DMS153 treated with DMSO at 0.1 percent for 48 hours (cell line): Measurements from ENCODE around the gene DUSP9.
"Not testable (repeated sequence)": the region's sequence is repeated elsewhere in the genome, so short reads cannot be mapped to it uniquely, and the experiment has no call there.

Experiments used
- DNase-seq: peaks from one replicate; lab custom pipeline; 2025; ENCODE audit not compliant: unreplicated experiment; lab: John Stamatoyannopoulos, UW

The DUSP9 gene

DNA sequence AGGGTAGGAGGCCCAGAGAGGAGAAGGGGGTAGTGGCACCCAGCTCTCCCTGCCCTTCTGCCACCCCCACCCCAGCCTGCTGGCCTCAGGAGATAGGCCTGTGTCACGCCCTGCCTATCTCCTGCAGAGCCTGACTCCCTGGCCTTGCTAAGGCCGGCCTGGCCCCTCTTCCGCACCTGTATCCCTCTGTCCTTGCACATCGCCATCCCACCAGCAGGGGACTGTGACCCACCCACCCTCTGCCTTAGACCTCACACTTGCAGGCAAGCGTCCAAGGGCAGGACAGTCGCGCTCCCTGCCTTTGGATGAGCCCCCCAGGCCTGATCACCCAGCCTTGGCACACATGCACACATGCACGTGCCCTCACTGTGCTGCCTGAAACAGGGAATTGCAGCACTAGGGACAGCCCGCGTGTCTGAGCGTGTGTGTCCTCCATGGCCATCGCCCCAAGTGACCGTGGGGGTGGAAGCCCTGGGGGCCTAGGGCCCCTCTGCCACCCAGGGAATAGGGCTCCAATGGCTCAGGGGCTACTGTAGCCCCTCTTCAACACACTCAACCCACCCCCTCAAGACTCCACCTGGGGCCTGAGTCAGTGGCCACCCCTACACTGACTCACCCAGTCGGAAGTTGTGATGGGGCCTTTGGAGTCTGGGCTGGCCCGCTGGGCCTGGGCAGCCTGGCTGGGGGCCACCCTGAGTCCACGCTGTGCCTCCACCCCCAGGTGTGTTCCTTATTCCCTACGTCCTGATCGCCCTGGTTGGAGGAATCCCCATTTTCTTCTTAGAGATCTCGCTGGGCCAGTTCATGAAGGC lies 42.9 kb downstream of the DUSP9 start:
- DNase-seq, result no peak

DNA sequence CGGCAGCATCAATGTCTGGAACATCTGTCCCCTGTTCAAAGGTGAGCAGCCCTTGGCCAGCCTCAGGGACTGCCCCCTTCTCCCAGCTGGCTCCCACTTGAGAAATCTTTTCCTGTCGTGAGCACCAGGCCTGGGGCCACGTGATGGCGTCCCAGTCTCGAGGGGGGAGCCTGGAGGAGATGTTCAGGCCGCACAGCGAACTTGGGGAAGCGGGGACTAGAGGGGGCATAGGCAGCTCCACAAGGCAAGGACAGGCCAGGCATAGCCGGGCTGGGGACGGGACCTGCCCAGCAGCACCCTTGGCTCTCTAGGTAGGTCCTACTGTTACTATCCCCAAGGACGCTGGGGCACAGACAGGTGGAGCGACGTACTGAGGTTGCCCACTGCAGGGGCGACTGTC lies 43.5 kb downstream of the DUSP9 start:
- no peak for DNase-seq

DNA sequence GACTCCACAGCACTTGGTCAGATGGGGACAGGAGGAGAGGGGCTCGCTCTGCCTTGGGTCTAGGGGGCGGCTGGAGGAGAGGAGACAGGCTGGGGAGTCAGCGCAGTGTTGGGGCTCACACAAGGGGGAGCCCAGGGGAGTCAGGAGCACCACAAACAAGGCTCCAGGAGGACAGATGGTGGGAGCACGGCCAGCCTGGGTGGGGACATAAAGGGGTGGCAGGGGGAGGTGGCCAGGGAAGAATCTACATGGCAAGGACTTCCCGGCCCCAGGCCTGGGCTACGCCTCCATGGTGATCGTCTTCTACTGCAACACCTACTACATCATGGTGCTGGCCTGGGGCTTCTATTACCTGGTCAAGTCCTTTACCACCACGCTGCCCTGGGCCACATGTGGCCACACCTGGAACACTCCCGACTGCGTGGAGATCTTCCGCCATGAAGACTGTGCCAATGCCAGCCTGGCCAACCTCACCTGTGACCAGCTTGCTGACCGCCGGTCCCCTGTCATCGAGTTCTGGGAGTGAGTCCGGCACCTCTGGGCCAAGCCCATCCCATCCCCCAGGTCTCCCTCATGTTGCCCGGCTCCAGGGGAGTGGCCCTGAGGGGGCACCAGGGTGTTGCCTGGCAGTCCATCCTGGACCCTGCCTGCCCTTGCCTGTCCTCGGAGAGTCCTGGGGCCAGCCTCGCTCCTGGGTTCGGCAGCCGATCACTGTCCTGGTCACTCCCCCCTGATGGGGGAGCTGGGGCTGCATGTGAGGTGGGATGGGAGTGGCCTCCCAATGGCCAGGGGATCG lies 44.2 kb downstream of the DUSP9 start:
- not testable (repeated sequence) for DNase-seq

DNA sequence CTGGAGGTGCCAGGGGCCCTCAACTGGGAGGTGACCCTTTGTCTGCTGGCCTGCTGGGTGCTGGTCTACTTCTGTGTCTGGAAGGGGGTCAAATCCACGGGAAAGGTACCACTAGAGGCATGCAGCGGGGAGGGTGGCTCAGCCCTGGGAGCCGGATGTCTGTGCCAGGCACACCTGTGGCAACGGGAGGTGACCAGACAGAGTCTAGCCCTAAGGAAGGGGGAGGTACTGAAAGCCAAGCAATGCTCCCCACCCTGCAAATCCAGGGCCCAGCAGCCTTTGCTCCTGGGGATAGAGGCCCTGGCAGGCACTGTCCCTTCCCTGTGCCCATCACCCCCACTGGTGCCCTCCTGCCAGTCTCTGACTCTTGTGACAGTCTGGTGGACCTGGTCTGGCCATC lies 45.0 kb downstream of the DUSP9 start:
- DNase-seq, result no peak

DNA sequence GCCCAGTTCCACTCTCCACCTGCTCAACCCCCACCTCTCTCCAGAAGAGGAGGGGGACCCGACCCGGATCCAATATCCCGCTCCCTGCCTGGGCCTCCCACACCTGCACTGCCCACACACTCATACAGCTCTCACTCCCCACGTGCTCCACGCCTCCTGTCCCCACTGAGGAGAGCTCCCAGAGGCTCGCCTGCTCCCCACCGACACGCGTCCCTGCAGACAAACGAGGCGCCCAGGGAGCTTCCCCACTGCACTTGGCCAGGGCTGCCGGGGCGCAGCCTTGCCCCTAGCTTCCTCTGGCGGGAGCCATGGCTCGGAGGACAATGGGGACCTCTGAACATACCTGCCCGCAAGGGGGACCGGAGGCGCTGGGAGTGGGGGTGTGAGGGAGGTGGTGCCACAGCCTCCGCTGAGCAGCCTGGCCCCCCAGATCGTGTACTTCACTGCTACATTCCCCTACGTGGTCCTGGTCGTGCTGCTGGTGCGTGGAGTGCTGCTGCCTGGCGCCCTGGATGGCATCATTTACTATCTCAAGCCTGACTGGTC lies 45.7 kb downstream of the DUSP9 start:
- no peak for DNase-seq

DNA sequence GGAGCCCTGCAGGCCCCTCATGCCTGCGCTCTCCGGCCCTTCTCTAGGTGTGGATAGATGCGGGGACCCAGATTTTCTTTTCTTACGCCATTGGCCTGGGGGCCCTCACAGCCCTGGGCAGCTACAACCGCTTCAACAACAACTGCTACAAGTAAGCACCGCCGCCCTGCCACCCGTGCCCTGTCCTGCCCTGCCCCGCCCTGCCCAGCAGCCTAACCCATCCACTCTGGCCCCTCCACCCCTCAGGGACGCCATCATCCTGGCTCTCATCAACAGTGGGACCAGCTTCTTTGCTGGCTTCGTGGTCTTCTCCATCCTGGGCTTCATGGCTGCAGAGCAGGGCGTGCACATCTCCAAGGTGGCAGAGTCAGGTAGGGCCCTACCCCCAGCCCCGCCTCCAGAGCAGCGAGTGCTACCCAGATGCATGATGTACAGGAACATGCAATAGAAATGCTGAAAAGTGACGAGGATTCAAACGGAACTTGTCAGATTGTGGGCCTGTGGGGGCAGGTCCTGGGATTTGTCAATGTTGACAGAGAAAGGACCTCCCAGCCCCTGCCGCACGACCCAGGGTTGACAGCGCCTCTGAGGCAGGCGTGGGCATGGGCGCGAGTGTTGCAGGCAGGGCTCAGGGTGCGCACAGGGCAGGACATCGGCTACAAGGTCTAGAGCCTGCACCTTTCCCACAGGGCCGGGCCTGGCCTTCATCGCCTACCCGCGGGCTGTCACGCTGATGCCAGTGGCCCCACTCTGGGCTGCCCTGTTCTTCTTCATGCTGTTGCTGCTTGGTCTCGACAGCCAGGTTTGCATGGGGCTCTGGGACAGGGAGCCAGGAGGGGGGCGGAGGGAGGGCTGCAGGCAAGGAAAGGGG lies 46.4 kb downstream of the DUSP9 start:
- no peak for DNase-seq

DNA sequence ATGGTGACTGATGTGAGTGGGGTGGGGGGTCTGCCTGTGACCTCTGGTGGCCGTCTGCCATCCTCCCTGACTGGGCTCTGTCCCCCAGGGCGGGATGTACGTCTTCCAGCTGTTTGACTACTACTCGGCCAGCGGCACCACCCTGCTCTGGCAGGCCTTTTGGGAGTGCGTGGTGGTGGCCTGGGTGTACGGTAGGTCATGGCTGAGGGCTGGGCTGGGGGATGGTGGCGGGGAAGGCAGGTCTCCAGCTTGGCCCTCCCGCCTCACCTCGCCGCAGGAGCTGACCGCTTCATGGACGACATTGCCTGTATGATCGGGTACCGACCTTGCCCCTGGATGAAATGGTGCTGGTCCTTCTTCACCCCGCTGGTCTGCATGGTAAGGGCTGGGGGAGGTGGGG lies 47.3 kb downstream of the DUSP9 start:
- not testable (repeated sequence) for DNase-seq

DNA sequence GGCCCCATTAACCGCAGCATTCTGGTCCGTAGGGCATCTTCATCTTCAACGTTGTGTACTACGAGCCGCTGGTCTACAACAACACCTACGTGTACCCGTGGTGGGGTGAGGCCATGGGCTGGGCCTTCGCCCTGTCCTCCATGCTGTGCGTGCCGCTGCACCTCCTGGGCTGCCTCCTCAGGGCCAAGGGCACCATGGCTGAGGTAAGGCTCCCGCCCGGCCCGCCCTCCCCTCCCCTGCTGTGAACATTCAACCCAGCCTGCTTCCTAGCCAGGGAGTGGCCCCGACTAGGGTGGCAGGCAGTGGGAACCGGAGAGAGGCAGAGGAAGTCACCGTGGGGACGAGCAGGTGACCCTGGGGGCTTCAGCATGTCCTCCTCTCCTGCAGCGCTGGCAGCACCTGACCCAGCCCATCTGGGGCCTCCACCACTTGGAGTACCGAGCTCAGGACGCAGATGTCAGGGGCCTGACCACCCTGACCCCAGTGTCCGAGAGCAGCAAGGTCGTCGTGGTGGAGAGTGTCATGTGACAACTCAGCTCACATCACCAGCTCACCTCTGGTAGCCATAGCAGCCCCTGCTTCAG lies 47.8 kb downstream of the DUSP9 start:
- no peak for DNase-seq

DNA sequence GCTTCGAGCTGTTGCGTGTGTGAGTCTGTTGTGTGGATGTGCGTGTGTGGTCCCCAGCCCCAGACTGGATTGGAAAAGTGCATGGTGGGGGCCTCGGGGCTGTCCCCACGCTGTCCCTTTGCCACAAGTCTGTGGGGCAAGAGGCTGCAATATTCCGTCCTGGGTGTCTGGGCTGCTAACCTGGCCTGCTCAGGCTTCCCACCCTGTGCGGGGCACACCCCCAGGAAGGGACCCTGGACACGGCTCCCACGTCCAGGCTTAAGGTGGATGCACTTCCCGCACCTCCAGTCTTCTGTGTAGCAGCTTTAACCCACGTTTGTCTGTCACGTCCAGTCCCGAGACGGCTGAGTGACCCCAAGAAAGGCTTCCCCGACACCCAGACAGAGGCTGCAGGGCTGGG lies 49.1 kb downstream of the DUSP9 start:
- no peak for DNase-seq

DNA sequence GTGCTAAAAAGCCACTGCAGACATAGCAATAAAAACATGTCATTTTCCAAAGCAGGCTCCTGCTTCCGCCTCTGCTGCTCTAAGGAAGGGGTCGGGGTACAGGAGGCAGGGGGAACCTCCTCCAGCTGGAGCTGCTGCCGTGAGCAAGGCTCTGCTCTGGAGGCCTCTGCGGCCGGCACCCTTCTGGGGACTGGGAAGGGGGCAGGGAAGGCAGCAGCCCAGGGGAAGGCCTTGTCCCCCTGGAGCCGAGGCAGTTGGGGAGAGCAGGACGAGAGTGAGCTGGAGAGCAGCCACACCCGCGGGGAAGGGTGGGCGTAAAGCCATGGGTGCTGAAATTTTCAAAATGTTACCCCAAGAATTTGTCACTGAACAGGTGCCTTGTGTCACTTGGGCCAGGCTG lies 49.5 kb downstream of the DUSP9 start:
- not testable (repeated sequence) for DNase-seq

DNA sequence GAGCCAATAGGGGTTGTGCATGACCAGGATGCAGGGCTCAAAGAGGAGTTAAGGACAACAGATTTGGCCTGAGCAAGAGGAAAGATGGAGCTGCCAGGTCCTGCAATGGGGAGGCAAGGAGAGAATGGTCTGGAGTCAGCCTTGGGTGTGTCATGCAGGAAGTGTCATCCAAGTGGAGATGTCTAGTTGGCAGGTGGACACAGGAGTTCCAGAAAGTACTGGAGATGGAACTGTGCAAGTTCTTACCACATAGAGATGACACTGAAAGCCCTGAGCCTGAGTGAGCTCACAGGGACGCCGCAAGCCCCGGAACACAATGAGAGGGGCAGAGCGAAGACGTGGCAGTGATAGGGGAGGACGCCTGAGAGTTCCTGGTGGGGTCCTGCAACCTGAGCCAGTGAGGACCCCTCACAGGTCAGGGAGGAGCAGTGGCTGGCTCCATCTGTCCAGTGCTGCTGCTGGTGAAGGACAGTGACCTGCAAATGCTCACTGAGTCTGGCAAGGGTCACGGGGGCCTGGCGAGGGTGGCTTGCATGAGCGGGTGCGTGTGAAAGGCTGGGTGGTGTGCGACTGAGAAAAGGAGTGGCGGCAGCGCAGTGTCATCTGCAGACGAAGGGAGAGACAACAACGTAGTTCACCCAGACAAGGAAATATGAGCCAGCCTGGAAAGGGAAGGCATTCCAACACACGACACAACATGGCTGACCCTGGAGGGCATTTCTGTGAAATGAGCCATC lies 50.2 kb downstream of the DUSP9 start:
- not testable (repeated sequence) for DNase-seq

DNA sequence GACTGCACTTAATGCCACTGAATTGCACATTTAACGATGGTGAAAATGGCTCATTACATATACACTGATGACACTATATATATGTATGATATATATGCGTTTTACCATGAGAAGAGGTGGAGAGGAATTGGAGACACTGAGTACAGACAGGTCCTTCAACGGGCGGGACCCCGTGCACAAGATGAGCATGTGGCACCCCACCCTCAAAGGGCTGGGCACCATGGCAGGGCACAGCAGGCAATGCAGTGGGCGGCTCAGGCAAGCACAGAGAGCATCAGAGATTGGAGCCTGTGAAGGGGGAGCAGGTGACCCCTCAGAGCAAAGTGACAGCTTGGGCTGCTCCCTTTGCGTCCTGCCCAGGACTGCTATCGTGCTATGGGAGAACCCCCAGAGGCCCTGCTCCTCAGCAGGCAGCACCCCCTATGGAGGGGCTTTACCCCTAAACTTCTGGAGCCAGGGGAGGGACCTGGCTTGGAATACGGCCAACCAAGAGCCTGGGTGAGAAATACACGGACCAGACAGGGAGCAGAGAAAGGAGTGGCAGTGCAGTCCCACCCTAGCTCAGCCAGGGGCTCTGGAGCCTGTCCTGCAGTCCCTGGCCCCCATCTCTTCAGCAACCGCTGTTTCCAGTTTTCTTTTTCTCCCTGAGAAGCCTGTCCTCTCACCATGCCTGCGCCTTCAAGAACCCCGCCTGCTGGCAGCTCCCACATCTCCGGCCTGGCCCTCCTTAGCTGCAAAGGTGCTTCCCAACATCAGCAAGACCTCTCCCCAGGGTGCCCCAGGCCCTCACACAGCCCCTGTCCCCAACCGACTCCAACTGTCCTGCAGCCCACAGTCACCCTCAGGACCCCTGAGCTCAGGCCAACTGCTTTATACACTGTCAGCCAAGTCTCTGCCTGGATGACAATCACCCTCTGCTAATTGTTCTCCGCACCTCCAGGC lies 51.2 kb downstream of the DUSP9 start:
- no peak for DNase-seq

DNA sequence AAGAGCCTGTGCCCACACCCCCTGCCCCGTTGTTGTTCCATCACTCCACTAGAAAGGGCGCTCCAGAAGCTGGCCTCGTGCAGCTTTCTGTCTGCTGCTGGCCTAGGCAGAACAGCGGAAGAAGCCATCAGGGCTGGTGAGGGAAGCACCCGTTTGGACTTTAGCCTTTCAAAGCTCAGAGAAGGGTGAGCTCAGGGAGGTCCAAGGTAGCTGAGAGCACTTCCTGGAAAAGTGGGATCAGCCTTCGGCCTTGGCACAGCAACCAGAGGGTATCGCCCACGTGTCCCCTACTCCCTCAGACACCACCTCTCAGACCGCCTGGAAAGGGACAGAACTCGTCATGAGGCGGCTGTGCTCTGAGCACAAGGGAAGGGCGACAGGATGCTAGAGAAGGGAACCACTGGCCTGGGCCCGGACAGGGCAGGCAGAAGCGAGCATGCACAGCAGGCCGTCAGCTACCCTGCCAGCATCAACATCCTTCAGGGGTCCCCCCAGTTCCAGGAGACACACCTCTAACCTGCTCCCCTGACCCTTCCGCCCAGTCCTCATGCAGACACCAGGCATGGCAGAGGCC lies 52.3 kb downstream of the DUSP9 start:
- not testable (repeated sequence) for DNase-seq

DNA sequence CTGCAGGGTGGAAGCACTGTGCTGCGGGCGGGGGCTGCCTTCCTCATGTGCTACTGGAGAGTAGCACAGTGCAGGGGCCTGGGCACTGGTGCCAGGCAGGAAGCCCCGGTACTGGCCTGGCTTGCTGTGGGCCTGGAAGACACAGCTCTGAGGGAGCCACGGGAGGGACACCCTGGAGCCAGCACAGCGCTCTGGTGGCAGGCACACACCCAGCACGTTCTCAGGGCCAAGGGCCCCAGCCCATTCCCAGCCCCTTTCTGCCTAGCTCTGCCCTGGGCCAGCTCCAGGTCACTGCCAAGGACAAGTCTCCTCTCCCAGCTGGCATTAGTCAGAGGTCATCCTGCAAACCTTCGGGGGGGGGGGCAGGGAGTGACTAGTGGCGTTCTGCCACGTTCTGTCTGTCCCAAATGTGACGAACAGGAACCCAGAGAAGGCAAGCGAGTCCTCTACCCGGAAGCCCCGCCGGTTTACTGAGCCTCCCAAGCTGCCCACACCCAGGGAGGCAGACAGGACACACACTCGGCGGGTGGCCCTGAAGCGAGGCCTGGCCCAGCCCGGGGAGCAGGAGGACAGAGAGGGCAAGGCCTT lies 52.9 kb downstream of the DUSP9 start:
- DNase-seq, result not testable (repeated sequence)

DNA sequence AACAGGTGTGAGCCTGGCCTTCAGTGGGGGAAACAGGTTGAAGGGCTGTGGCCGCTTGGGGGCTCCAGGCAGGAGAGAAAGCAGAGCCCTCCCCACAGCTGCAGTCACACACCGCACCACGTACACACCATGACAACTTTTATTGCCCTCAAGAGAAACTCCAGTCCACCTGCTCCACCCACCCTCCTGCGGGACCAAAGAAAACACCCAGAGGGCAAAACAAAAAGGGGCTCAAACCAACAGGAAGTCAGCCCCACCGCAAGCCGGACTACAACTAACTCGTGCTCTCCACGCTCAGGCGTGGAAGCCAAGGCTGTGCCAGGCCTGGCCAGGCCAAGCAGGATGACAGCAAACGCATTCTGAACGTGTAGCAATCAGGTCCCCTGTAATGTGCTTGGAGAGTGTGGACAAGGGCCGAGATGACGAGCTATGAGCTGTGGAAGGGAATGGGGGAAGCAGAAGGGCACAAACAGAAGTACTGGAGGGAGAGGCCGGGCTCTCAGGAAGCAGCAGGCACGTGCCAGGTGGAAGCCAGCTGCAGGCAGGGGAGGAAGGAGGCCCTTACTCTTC lies 53.5 kb downstream of the DUSP9 start:
- DNase-seq, result no peak
